Activated CD8-positive, alpha-beta T cell treated with anti-CD3 and anti-CD28 coated beads for 36 hours (primary cell): ENCODE data around the gene RRP1B. TPM values are rescaled to one million over a fixed set of nuclear protein-coding genes. Genes with fewer than 3 reads are reported as not detected.

Experiments
- ATAC-seq: fragments of 200-7000 bp; cut with Tn5 transposase; one replicate; pipeline ENCODE4 v1.10.0; 2021; ENCODE audit warnings: mild to moderate bottlenecking, moderate library complexity
- CTCF ChIA-PET: fragments of 350-600 bp; sonication (Branson Sonifier 250); formaldehyde crosslinking; loops from one replicate; lab custom pipeline; 2021; ENCODE audit warnings: antibody characterized with exemption; lab: Charles Lee
- POLR2A ChIA-PET: fragments of 350-600 bp; sonication (Branson Sonifier 250); formaldehyde crosslinking; loops from one replicate; lab custom pipeline; 2021; ENCODE audit warnings: antibody characterized with exemption; lab: Charles Lee
- DNase-seq: peaks from one replicate; pipeline ENCODE4 v3.0.0-alpha.2; 2020
- H3K27ac Mint-ChIP-seq: one replicate; pipeline ENCODE4 v1.8.0; 2021; ENCODE audit warnings: mild to moderate bottlenecking, mixed read lengths
- H3K27me3 Mint-ChIP-seq: one replicate; pipeline ENCODE4 v1.8.0; 2021; ENCODE audit warnings: mixed read lengths
- H3K36me3 Mint-ChIP-seq: one replicate; pipeline ENCODE4 v1.8.0; 2021; ENCODE audit warnings: low read depth, mixed read lengths
- H3K4me1 Mint-ChIP-seq: one replicate; pipeline ENCODE4 v1.8.0; 2021; ENCODE audit warnings: low read depth, mixed read lengths
- H3K4me3 Mint-ChIP-seq: one replicate; pipeline ENCODE4 v1.8.0; 2021; ENCODE audit warnings: mild to moderate bottlenecking, moderate library complexity, mixed read lengths
- H3K9me3 Mint-ChIP-seq: one replicate; pipeline ENCODE4 v1.8.0; 2021; ENCODE audit warnings: mixed read lengths
- CTCF ChIP-seq: fragments of 200-600 bp; IDR thresholded peaks from one replicate; pipeline ENCODE4 v1.8.0; 2022; ENCODE audit warnings: antibody characterized with exemption, mild to moderate bottlenecking
- intact Hi-C: fragments of 100-400 bp; cut with micrococcal nuclease; formaldehyde crosslinking; loops from one replicate; pipeline ENCODE4 v1.10.0; 2022
- total RNA-seq, 2 experiments: library from RNA; stranded (reverse); gene quantifications; one replicate each; pipeline ENCODE4 v1.2.3, GENCODE V29; 2021

The RRP1B gene
- total RNA-seq, 2 experiments from 2014 or later, result 76.7 to 78.5 TPM

- ChIA-PET POLR2A (no interaction called here), CTCF (no interaction called here)
- H3K4me1 Mint-ChIP-seq, result peaks cover 46% of the 10 kb centered on the region
- no peak overlapping the region for H3K4me3 Mint-ChIP-seq
- H3K27ac Mint-ChIP-seq, result peak overlapping the region; percentile 65
- peaks cover 17% of the 10 kb centered on the region for H3K36me3 Mint-ChIP-seq
- intact Hi-C loops, result no loop called here
- H3K9me3 Mint-ChIP-seq, result no peaks in the 10 kb centered on the region
- no peaks in the 10 kb centered on the region for H3K27me3 Mint-ChIP-seq
- DNase-seq (peak; percentile 61), ATAC-seq (peak; percentile 60)
- no peak for TF ChIP-seq CTCF
These were observed 74.2 kb downstream of the RRP1B start for GRCh38 chr21:43733529-43734071.

GRCh38 chr21:43734131-43734927 lies 75.0 kb downstream of the RRP1B start:
- Mint-ChIP-seq H3K9me3 (no peaks in the 10 kb centered on the region), H3K27ac (peak overlapping the region; percentile 30), H3K4me3 (no peak overlapping the region), H3K27me3 (no peaks in the 10 kb centered on the region), H3K36me3 (peaks cover 20% of the 10 kb centered on the region), H3K4me1 (peaks cover 42% of the 10 kb centered on the region)
- intact Hi-C loops, result no loop called here
- ChIA-PET POLR2A (interaction anchor here (0.6 kb wide), 1 partner anchor 42 kb away, joined by 3 read pairs; no protein-coding TSS in a partner anchor), CTCF (no interaction called here)
- ATAC-seq (peak; percentile 87), DNase-seq (peak; percentile 65)
- no peak for TF ChIP-seq CTCF

GRCh38 chr21:43734928-43735229 lies 75.5 kb downstream of the RRP1B start:
- no peak for TF ChIP-seq CTCF
- CTCF ChIA-PET, result no interaction called here
- intact Hi-C loops, result no loop called here

GRCh38 chr21:43735236-43736091 lies 76.1 kb downstream of the RRP1B start:
- no peak for TF ChIP-seq CTCF
- H3K4me1 Mint-ChIP-seq, result peaks cover 38% of the 10 kb centered on the region
- ChIA-PET CTCF (no interaction called here), POLR2A (interaction anchor here (0.6 kb wide), 1 partner anchor 53 kb away, joined by 3 read pairs; no protein-coding TSS in a partner anchor)
- no peaks in the 10 kb centered on the region for H3K27me3 Mint-ChIP-seq
- no peak overlapping the region for H3K4me3 Mint-ChIP-seq
- H3K27ac Mint-ChIP-seq, result no peak overlapping the region
- intact Hi-C loops, result no loop called here
- ATAC-seq (no peak), DNase-seq (no peak)
- H3K36me3 Mint-ChIP-seq, result peaks cover 22% of the 10 kb centered on the region
- no peaks in the 10 kb centered on the region for H3K9me3 Mint-ChIP-seq

More at GRCh38 chr21:43734928-43735229, 75.5 kb downstream of the RRP1B start:
- Mint-ChIP-seq H3K9me3 (no peaks in the 10 kb centered on the region), H3K36me3 (peaks cover 22% of the 10 kb centered on the region), H3K4me3 (no peak overlapping the region), H3K4me1 (peaks cover 40% of the 10 kb centered on the region), H3K27me3 (no peaks in the 10 kb centered on the region), H3K27ac (no peak overlapping the region)
- ATAC-seq (no peak), DNase-seq (no peak)
- POLR2A ChIA-PET, result interaction anchor here (0.6 kb wide), 1 partner anchor 43 kb away, joined by 3 read pairs; no protein-coding TSS in a partner anchor
